Measurements from ENCODE around the gene ZNF155.
"Not testable (repeated sequence)": the region's sequence is repeated elsewhere in the genome, so short reads cannot be mapped to it uniquely, and the experiment has no call there.

The ZNF155 gene

GRCh38 chr19:43983912-43984686, at the start of gene ZNF155:
TSS of gene ZNF155 (plus strand) at chr19:43984188. CDS start at chr19:43988544, 4,356 bp downstream.
- ATAC-seq (peak; percentile 90), DNase-seq (peak; percentile 74)

GRCh38 chr19:43934985-43935708, 48.8 kb upstream of the ZNF155 start, which contains the start of gene ZNF45:
TSS of gene ZNF45 (minus strand) at chr19:43935282. CDS start at chr19:43922185, 13,097 bp downstream.
- DNase-seq, result peak; percentile 89
- peak; percentile 97 for ATAC-seq

GRCh38 chr19:43936188-43936587, 47.8 kb upstream of the ZNF155 start:
- DNase-seq (no peak), ATAC-seq (no peak)

- ATAC-seq (no peak), DNase-seq (no peak)
Observed at GRCh38 chr19:43939557-43940260, 44.3 kb upstream of the ZNF155 start.

- DNase-seq, result no peak
- ATAC-seq, result no peak
Observed at GRCh38 chr19:43940719-43941118, 43.3 kb upstream of the ZNF155 start.

- no peak for ATAC-seq
- DNase-seq, result no peak
Observed at GRCh38 chr19:43941209-43941608, 42.8 kb upstream of the ZNF155 start.

- ATAC-seq, DNase-seq: not testable (repeated sequence)
Observed at GRCh38 chr19:43947412-43947811, 36.6 kb upstream of the ZNF155 start.

- ATAC-seq, result not testable (repeated sequence)
Observed at GRCh38 chr19:43949803-43950202, 34.2 kb upstream of the ZNF155 start.

GRCh38 chr19:43950834-43951645, 32.9 kb upstream of the ZNF155 start, which contains the start of gene ZNF221:
TSS of gene ZNF221 (plus strand) at chr19:43951228. CDS start at chr19:43962727, 11,499 bp downstream.
- ATAC-seq (peak; percentile 97), DNase-seq (peak; percentile 73)

More at GRCh38 chr19:43949803-43950202, 34.2 kb upstream of the ZNF155 start:
- DNase-seq, result not testable (repeated sequence)

GRCh38 chr19:43956827-43957226, 27.2 kb upstream of the ZNF155 start:
- ATAC-seq (no peak), DNase-seq (no peak)

GRCh38 chr19:43957891-43958290, 26.1 kb upstream of the ZNF155 start:
- DNase-seq (no peak), ATAC-seq (no peak)

GRCh38 chr19:43960411-43960810, 23.6 kb upstream of the ZNF155 start:
- DNase-seq, result no peak
- ATAC-seq, result no peak

GRCh38 chr19:43966079-43966694, 17.8 kb upstream of the ZNF155 start:
- DNase-seq (no peak), ATAC-seq (no peak)

- DNase-seq (no peak), ATAC-seq (no peak)
Observed at GRCh38 chr19:43976732-43977131, 7.3 kb upstream of the ZNF155 start.

GRCh38 chr19:43983544-43983911, 460 bp upstream of the ZNF155 start:
- no peak for ATAC-seq
- no peak for DNase-seq

GRCh38 chr19:43984687-43985000, 656 bp downstream of the ZNF155 start:
- no peak for ATAC-seq
- peak; percentile 11 for DNase-seq

GRCh38 chr19:43997631-43998290, 13.8 kb downstream of the ZNF155 start:
- no peak for DNase-seq
- ATAC-seq, result no peak

- ATAC-seq, result no peak
- no peak for DNase-seq
Observed at GRCh38 chr19:44002212-44002565, 18.2 kb downstream of the ZNF155 start.

GRCh38 chr19:44002566-44003460, 18.8 kb downstream of the ZNF155 start, which contains the start of gene ZNF230:
TSS of gene ZNF230 (plus strand) at chr19:44002957. CDS start at chr19:44007079, 4,122 bp downstream.
- DNase-seq, result peak; percentile 81
- ATAC-seq, result peak; percentile 96

Data from stimulated activated naive CD8-positive, alpha-beta T cell treated with anti-CD3 and anti-CD28 coated beads, Interleukin-15, Interleukin-2, amounts not matched to agents 100 U/mL and 50 U/mL, for 24 hours (primary cell).